ENCODE measurements around the gene ACTMAP. TPM values are rescaled to one million over a fixed set of nuclear protein-coding genes. Genes with fewer than 3 reads are reported as not detected.
A peak's percentile ranks its signal among the peaks of the same experiment; 100 is the strongest.

Gene ACTMAP
- total and polyA plus RNA-seq, 2 of the 13 experiments (the other 11 are each of a cell fraction or from before 2014, with no cell fraction given): 2.2 to 7.9 TPM

GRCh38 chr19:40777937-40778705 lies 27.8 kb upstream of the ACTMAP start, which contains the start of gene RAB4B (continued):
- TF ChIP-seq TEF (CRISPR knock-in tag; IDR thresholded peaks at IDR 0.05) (no peak), BHLHE40 (IDR thresholded peaks at IDR 0.05; ENCODE audit: low read length) (no peak), ZNF101 (CRISPR knock-in tag; IDR thresholded peaks at IDR 0.05; ENCODE audit: borderline replicate concordance, low read depth) (no peak), SNAPC2 (CRISPR knock-in tag; IDR thresholded peaks at IDR 0.05) (no peak), PCBP2 (optimal IDR thresholded peaks at IDR 0.05; ENCODE audit: low read depth, low read length, poor library complexity, severe bottlenecking) (no peak), DRAP1 (CRISPR knock-in tag; IDR thresholded peaks at IDR 0.05) (peak; percentile 47), FOXO4 (CRISPR knock-in tag; conservative IDR thresholded peaks at IDR 0.05) (no peak), NRL (CRISPR knock-in tag; IDR thresholded peaks at IDR 0.05; ENCODE audit: borderline replicate concordance) (no peak), ARID5B (CRISPR knock-in tag; IDR thresholded peaks at IDR 0.05) (no peak), ZFP36L2 (CRISPR knock-in tag; IDR thresholded peaks at IDR 0.05) (no peak), ISX (CRISPR knock-in tag; conservative IDR thresholded peaks at IDR 0.05) (no peak), GATA4 (IDR thresholded peaks at IDR 0.05; ENCODE audit: borderline replicate concordance, low read depth) (no peak; the same call in 1 of the 2 replicates), NFKBIZ (CRISPR knock-in tag; IDR thresholded peaks at IDR 0.05) (no peak), SRF (IDR thresholded peaks at IDR 0.05; ENCODE audit: low read depth, low read length) (no peak), NFE2 (CRISPR knock-in tag; IDR thresholded peaks at IDR 0.05) (no peak), KMT2A (CRISPR knock-in tag; IDR thresholded peaks at IDR 0.05) (no peak), RFXAP (CRISPR knock-in tag; IDR thresholded peaks at IDR 0.05; ENCODE audit: borderline replicate concordance) (no peak), KDM5B (CRISPR knock-in tag; IDR thresholded peaks at IDR 0.05; ENCODE audit: borderline replicate concordance) (peak; percentile 63; the same call in 1 of the 2 replicates)
